PC-3 (cell line): Measurements from ENCODE around the gene RPS25.

Experiments
- EZH2 ChIP-seq: fragments of 300-600 bp; sonication (generic); IDR thresholded peaks from one replicate; pipeline ENCODE4 v1.6.1; 2017; ENCODE audit warnings: antibody characterized with exemption, mild to moderate bottlenecking, low read length; ENCODE audit not compliant: unreplicated experiment
- TF ChIP-seq, protein P1 (sequence below): fragments of 300-600 bp; sonication (generic); conservative IDR thresholded peaks from 2 replicates; pipeline ENCODE4 v1.5.1; 2017; ENCODE audit warnings: antibody characterized with exemption, low read depth, mild to moderate bottlenecking, low read length

DNA sequence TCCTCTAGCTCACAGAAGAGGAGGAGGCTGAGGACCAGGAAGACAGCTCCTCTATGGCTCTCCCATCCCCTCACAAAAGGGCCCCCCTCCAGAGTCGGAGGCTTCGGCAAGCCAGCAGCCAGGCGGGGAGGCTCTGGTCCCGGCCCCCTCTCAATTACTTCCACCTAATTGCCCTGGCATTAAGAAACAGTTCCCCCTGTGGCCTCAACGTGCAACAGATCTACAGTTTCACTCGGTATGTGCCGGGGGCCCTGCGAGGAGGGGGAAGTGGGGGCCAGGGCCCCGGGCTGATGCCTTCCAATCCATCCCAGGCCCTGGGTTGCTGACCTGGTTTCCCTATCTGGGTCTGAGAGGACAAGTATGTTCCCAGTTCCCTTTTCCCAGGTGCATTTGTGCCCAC, 38.7 kb downstream of the RPS25 start:
- TF ChIP-seq, protein P1, sequence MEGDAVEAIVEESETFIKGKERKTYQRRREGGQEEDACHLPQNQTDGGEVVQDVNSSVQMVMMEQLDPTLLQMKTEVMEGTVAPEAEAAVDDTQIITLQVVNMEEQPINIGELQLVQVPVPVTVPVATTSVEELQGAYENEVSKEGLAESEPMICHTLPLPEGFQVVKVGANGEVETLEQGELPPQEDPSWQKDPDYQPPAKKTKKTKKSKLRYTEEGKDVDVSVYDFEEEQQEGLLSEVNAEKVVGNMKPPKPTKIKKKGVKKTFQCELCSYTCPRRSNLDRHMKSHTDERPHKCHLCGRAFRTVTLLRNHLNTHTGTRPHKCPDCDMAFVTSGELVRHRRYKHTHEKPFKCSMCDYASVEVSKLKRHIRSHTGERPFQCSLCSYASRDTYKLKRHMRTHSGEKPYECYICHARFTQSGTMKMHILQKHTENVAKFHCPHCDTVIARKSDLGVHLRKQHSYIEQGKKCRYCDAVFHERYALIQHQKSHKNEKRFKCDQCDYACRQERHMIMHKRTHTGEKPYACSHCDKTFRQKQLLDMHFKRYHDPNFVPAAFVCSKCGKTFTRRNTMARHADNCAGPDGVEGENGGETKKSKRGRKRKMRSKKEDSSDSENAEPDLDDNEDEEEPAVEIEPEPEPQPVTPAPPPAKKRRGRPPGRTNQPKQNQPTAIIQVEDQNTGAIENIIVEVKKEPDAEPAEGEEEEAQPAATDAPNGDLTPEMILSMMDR: no peak
- TF ChIP-seq EZH2: no peak
